Measurements from ENCODE around the gene LSM14A.

DNA sequence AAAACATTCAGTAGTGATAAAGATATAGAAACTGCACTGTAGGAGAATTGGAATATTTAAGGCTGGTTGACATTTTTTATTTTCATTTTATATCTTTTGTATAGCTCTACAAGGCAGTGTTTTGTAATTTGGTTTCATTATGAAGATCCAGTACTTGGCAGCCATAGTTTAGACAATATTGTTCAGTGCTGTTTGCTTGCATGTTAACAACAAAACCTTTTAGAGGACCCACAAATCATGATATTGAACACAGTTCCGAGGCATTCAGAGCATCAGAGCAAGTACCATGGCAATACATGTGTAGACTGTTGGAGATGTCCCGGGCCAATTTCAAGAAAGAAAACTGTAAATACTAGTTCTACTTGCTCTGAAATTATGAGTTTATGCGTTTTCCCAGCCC is 56.5 kb downstream of the LSM14A start:
- TF ChIP-seq CTCF (IDR thresholded peaks at IDR 0.05) (no peak), POLR2A (IDR thresholded peaks at IDR 0.05) (no peak)
